GM12878 (cell line): ENCODE results near the gene CYP26B1. TPM values are rescaled to one million over a fixed set of nuclear protein-coding genes. Genes with fewer than 3 reads are reported as not detected.

Experiments
- ATAC-seq: fragments of 200-7000 bp; cut with Tn5 transposase; 3 replicates; pipeline ENCODE4 v1.9.1; 2020; ENCODE audit warnings: mild to moderate bottlenecking, moderate library complexity
- BruUV-seq: library from RNA; stranded (reverse); fragments of 400-500 nt; replicated peaks from 2 replicates; lab custom pipeline; 2021; lab: Mats Ljungman, UMichigan
- CTCF ChIA-PET: fragments of 300-600 bp; sonication (Branson Sonifier 250); formaldehyde crosslinking; extraction: SDS; loops from one replicate; lab custom pipeline; 2021; ENCODE audit warnings: inconsistent platforms; lab: Yijun Ruan, JAX
- POLR2A ChIA-PET: fragments of 350-600 bp; formaldehyde crosslinking; extraction: SDS; loops from one replicate; lab custom pipeline; 2021; ENCODE audit warnings: inconsistent platforms; lab: Charles Lee
- RAD21 ChIA-PET: fragments of 300-600 bp; sonication (Branson Sonifier 250); formaldehyde crosslinking; loops from one replicate; lab custom pipeline; 2023; ENCODE audit warnings: antibody characterized with exemption; ENCODE audit not compliant: unreplicated experiment; lab: Charles Lee
- SMC1A ChIA-PET: fragments of 300-600 bp; sonication (Branson Sonifier 250); formaldehyde crosslinking; loops from one replicate; lab custom pipeline; 2023; ENCODE audit not compliant: unreplicated experiment, uncharacterized antibody; lab: Charles Lee
- DNase-seq: peaks from one replicate; pipeline ENCODE4 v3.0.0-alpha.2; 2011; ENCODE audit warnings: low read depth, low spot score
- FAIRE-seq: peaks from 3 replicates; lab custom pipeline; 2011; peaks lifted over from hg19 to GRCh38; lab: Jason Lieb, UNC
- H2AFZ ChIP-seq: 2 replicates; pipeline ENCODE4 v1.6.0; 2011; ENCODE audit warnings: low read depth, low read length, control low read depth; ENCODE audit not compliant: control insufficient read depth
- H3K27ac ChIP-seq: 2 replicates; pipeline ENCODE4 v1.5.1; 2011; ENCODE audit warnings: control low read depth; ENCODE audit not compliant: control insufficient read depth, insufficient read depth
- H3K27me3 ChIP-seq, 2 experiments: replicated peaks in 1 of 2; 2 replicates each; pipeline versions ENCODE4 v1.6.0 to v1.6.1; 2011; ENCODE audit warnings: low read length in 1 of 2; ENCODE audit not compliant: control insufficient read depth in 2 of 2, insufficient read depth in 2 of 2
- H3K36me3 ChIP-seq, 2 experiments: 2 replicates each; pipeline ENCODE4 v1.5.1; 2011; ENCODE audit warnings: low read length in 1 of 2; ENCODE audit not compliant: control insufficient read depth in 2 of 2, insufficient read depth in 2 of 2
- H3K4me1 ChIP-seq: 2 replicates; pipeline ENCODE4 v1.6.1; 2011; ENCODE audit warnings: mild to moderate bottlenecking, low read length, moderate library complexity, mixed read lengths; ENCODE audit not compliant: control insufficient read depth, insufficient read depth
- H3K4me2 ChIP-seq: 2 replicates; pipeline ENCODE4 v1.6.0; 2011; ENCODE audit warnings: control low read depth; ENCODE audit not compliant: control insufficient read depth, insufficient read depth
- H3K4me3 ChIP-seq: fragments of 200-600 bp; sonication (generic); 2 replicates; pipeline ENCODE4 v1.5.1; 2016
- H3K79me2 ChIP-seq: 2 replicates; pipeline ENCODE4 v1.6.0; 2011; ENCODE audit warnings: low read length; ENCODE audit not compliant: control insufficient read depth, insufficient read depth
- H3K9ac ChIP-seq: 2 replicates; pipeline ENCODE4 v1.8.0; 2011; ENCODE audit warnings: low read length, control low read depth, mixed read lengths; ENCODE audit not compliant: control insufficient read depth, insufficient read depth
- H3K9me3 ChIP-seq: replicated peaks from 3 replicates; pipeline ENCODE4 v1.5.1; 2011; ENCODE audit warnings: mild to moderate bottlenecking, low read length; ENCODE audit not compliant: control insufficient read depth, insufficient read depth
- H4K20me1 ChIP-seq: 2 replicates; pipeline ENCODE4 v1.6.0; 2011; ENCODE audit not compliant: control insufficient read depth, insufficient read depth
- CEBPZ ChIP-seq: fragments of 150-350 bp; IDR thresholded peaks from 2 replicates; pipeline ENCODE4 v1.6.1; 2016; ENCODE audit warnings: low read depth, low read length
- KAT2A ChIP-seq: conservative IDR thresholded peaks from 2 replicates; pipeline ENCODE4 v1.6.1; 2011; ENCODE audit warnings: low read depth, low read length; ENCODE audit not compliant: control insufficient read depth
- NFYB ChIP-seq: IDR thresholded peaks from 2 replicates; pipeline ENCODE4 v1.6.1; 2011; ENCODE audit warnings: low read depth, mild to moderate bottlenecking, low read length, improper control_type of control experiment, moderate library complexity; ENCODE audit not compliant: insufficient read depth
- NR2C2 ChIP-seq: IDR thresholded peaks from 2 replicates; pipeline ENCODE4 v1.6.1; 2011; ENCODE audit warnings: borderline replicate concordance, low read depth; ENCODE audit not compliant: control insufficient read depth, insufficient read length
- PAX5 ChIP-seq: IDR thresholded peaks from 2 replicates; pipeline ENCODE4 v1.6.1; 2011; ENCODE audit warnings: low read depth, low read length, borderline replicate concordance
- PML ChIP-seq: IDR thresholded peaks from 2 replicates; pipeline ENCODE4 v1.6.1; 2012; ENCODE audit warnings: low read length, inconsistent platforms
- WGBS: methylation state at CpG from one replicate; pipeline ENCODE4 v1.1.6; 2016; ENCODE audit warnings: low lambda C conversion rate; ENCODE audit not compliant: insufficient replicate concordance, insufficient coverage; ENCODE audit errors: missing lambda C conversion rate; 5-methylcytosine and 5-hydroxymethylcytosine counted together
- in situ Hi-C: fragments of 300-500 bp; cut with MboI; formaldehyde crosslinking; loops from 9 replicates; pipeline ENCODE4 v1.14.3; 2018; ENCODE audit warnings: mixed read lengths
- intact Hi-C: fragments of 100-400 bp; cut with micrococcal nuclease; formaldehyde crosslinking; loops from one replicate; pipeline ENCODE4 v1.14.2; 2022; ENCODE audit not compliant: unreplicated experiment
- polyA plus RNA-seq, 11 experiments: library from polyadenylated mRNA; depleted of rRNA in 4 of 11; unstranded in 6 of 11; stranded (reverse) in 5 of 11; fragments of >200 nt; fragmentation: Nextera tagmentation in 4 of 11; fragmentation: Illumina TruSeq in 1 of 11; extraction: Ambion mirVana in 4 of 11; extraction: Trizol in 1 of 11; gene quantifications; 1 replicate in 1 of 11; 2 replicates in 10 of 11; pipeline versions ENCODE4 v1.2.1 to v1.2.3, GENCODE V29; 2011 to 2016; ENCODE audit warnings: inconsistent platforms in 2 of 11, missing spikeins in 2 of 11, low read depth in 1 of 11
- total RNA-seq, 4 experiments: library from RNA; depleted of rRNA in 3 of 4; stranded (reverse); fragments of >200 nt in 3 of 4; fragmentation: Illumina TruSeq in 1 of 4; extraction: Trizol in 1 of 4; gene quantifications; 2 replicates each; pipeline versions ENCODE4 v1.2.1 to v1.2.3, GENCODE V29; 2013 to 2021

The CYP26B1 gene
- total and polyA plus RNA-seq, 10 of the 15 experiments (the other 5 are each of a cell fraction or from before 2014, with no cell fraction given): not detected

- DNase-seq: no peak
- TF ChIP-seq PML (no peak), KAT2A (no peak), NR2C2 (no peak), PAX5 (no peak), CEBPZ (no peak), NFYB (no peak)
- TF ChIP-seq, all 136 proteins: peak for 0
- Histone ChIP-seq H3K4me1 (no peaks in the 10 kb centered on the region), H3K9me3 (no peaks in the 10 kb centered on the region; the same call in 2 of the 3 replicates), H3K27ac (no peak overlapping the region), H3K79me2 (no peaks in the 10 kb centered on the region), H3K4me2 (no peak overlapping the region), H3K36me3 (no peaks in the 10 kb centered on the region), H3K27me3 (no peaks in the 10 kb centered on the region), H4K20me1 (no peaks in the 10 kb centered on the region), H2AFZ (no peak overlapping the region), H3K4me3 (no peak overlapping the region), H3K9ac (no peak overlapping the region)
- ChIA-PET RAD21 (no interaction called here), SMC1A (no interaction called here), POLR2A (no interaction called here), CTCF (no interaction called here)
- 45% methylated on average over 1 of the region's 1 CpG for WGBS
- in situ Hi-C loops (no loop called here), intact Hi-C loops (no loop called here)
- ATAC-seq (no peak), FAIRE-seq (no peak)
- BruUV-seq: no TSS peak
Observed at GRCh38 chr2:72185206-72185605, 37.5 kb upstream of the CYP26B1 start.
